ENCODE results near the gene ADGRD1.
A peak's percentile ranks its signal among the peaks of the same experiment; 100 is the strongest.
"Not testable (repeated sequence)": the region's sequence is repeated elsewhere in the genome, so short reads cannot be mapped to it uniquely, and the experiment has no call there.

The ADGRD1 gene

DNA sequence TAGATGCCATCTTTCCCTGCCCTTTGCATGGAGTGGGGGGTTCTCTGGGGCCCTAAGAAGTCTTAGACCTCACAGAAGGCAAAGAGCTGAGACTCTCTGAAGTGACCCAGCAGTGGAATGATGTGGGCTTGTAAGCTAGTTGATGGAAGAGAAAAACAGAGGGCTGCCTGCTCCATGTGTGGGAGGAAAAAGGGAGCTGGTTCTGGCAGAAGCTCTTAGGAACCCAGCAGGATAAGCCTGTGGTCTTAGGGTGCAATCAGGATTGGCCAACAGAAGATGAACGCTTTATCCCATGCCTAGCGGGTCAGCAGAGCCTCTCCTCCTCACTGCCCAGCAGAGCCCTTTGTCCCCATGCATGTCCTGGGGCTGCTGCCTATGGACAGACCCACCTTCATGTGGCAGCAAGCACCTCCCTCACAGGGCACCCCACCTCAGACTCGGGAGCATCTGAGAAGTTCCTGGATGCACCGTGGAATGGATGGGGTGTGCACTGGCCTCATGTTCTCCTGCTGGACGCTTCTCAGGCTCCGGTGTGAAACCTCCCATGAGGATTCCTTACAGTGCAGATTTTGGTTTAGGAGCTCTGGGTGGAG is 152.7 kb downstream of the ADGRD1 start:
- no peak for DNase-seq

DNA sequence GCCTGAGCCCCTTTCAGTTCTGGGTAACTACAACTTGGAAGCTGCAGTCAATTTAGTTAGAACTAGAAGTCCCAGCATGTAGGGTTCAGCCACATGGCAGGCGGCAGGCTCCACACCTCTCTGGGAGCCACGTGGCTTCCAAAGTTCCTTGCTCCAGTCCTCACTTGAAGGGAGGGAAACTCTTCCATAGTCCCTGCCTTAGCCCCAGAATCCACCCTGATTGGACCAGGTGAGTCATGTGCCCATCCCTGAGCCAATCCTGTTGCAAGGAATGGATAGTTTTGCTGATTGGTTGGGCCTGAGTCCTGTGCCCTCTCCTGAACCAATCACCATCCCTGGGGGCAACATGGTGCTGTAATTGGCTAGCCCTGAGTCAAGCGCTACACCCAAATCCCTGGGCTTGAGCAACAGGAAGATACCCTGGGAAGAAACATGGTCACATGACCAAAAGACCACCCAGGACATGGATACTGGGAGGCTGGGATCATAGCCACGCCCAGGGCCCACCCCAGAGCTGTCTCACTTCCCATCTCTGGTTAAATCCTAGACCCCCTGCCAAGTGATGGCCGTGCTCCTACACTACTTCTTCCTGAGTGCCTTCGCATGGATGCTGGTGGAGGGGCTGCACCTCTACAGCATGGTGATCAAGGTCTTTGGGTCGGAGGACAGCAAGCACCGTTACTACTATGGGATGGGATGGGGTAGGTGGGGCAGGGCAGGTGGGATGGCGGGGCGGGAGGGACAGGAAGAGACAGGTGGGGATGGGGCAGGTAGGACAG is 154.7 kb downstream of the ADGRD1 start:
- no peak for DNase-seq

DNA sequence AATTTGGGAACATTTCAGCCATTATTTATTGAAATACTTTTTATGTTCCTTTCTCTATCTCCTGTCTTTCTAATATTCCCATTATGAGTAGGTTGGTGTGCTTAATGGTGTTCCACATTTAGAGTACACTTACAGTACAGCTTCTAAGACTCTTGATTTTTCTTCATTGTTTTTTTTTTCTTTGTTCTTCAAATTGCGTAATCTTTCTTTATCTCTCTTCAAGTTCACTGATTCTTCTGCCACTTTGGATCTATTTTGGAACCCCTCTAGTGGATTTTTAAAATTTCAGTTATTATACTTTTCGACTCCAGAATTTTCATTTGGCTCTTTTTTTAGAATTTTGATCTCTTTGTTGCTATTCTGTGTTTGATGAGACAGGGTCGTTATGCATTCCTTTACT is 157.7 kb downstream of the ADGRD1 start:
- DNase-seq, result no peak

DNA sequence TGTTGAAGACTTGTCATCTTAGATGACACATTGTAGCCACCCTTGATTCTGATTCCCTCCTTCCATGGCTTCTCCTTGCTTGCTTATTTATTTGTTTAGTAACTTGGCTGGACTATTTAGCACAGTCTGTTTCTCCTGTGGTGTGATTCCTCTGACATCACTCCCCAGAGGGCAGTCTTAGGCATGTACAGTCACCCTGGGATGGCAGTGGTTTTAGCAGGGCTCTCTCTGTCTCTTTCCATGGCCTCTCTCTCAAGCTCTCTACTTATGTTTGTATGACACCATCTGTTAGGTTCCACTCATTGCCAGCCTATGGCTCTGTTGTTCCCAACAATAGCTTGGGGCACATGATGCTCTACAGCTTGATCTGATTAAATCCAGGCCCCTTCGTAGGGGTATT is 158.3 kb downstream of the ADGRD1 start:
- no peak for DNase-seq

DNA sequence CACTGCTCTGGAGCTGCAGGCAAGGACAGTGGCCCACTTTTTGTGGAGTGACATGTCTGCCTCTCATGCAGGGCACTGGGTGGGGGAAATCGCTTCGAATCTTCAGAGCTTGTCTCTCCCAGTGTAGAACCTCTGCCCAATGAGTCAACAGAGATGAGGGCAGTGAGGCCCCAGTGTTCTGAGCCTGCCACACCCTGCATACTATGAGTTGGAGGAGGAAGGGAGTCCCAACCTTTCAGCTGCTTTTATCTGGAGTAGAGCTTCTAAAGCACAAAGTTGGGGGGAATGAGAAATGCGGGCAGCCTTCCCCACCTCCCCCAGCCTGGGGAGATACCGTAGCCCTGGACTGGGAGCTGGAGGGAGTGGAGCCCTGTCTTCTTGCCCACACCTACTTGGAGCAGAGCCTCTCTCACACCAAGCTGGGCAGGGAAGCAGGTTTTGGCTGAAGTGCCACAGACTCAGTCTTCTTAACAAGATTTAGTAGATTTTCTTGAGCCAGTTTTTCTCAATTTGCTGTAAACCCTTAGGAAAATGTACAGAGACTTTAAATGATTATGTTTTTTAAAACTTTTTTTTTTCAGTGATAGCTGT is 159.1 kb downstream of the ADGRD1 start:
- no peak for DNase-seq

DNA sequence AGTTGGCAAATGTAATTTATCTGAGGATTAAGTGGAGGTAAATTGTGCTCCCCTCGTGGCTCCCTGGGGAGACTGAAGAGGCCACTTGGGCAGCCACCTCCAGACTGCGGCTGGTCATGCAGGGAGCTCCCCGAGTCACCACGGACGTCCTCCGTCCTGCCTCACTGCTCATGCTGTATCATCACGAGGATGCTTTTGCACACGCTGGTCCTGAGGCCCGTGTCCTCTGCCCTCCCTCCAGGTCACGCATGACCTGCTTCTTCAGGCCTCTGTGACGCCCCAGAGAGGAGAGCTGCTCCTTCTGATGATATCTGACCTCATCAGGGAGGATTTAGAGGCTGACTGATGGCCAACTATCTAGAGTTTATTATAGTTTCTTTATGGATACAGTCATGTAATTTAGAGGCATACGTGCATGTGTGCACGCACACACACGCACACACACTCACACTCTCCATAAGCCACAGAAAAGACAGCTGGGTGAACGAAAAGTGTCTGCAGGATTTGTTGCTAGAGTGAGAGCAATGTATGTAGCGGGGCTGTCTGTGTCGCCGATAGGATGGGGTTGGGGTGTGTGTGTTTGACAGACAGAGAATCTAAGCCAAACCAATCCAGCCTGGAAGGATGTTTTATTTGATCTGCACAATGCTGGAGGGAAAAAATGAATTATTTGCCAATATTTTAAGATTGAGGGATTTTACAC is 160.0 kb downstream of the ADGRD1 start:
- no peak for DNase-seq

DNA sequence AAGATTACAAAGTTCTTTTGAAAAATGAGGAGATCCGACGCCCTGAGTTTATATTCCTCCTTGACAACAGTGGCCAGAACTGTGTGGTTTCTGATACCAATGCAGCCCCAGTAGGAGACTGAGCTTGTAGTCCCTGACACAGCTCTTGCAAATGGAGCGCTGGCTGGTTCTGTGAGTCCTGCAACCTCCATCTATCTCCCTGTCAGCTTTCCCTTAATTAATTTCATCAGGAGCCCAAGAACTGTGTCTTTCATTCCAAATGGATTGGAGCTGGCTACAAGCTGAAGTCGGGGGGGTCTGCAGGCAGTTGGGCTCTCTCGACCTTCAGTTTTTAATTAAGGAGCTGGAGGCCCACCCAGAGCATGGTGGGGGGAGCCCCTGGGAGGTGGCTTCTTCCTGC is 160.6 kb downstream of the ADGRD1 start:
- DNase-seq, result no peak

DNA sequence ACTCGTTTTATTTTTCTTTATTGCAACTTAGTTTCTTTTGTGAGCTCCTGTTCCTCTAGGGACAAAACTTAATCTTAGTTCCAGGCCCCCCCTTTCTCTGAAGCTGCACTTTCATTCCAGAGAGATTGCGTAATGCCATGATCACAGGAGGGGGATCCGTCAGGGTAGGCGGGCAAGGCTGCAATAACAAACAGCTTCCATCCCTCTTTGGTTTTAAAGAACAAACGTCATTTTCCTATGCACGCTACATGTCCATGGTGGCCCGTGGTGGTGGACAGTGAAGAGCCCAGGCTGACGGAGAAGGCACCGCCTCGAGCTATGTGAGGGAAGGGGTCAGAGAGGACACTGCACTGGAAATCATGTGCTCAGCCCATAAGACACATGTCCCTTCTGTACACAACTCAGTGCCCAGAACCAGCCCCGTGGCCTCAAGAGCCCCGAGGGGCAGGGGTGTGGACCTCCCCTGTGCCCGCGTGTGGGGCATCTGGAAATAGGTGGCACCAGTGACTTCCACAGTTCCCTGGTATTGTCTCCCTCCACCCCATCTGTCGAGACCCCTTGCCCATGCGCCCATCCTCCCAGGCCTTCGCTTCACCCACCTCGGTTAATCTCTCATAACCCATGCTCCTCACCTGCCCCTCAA is 161.4 kb downstream of the ADGRD1 start:
- DNase-seq, result no peak

DNA sequence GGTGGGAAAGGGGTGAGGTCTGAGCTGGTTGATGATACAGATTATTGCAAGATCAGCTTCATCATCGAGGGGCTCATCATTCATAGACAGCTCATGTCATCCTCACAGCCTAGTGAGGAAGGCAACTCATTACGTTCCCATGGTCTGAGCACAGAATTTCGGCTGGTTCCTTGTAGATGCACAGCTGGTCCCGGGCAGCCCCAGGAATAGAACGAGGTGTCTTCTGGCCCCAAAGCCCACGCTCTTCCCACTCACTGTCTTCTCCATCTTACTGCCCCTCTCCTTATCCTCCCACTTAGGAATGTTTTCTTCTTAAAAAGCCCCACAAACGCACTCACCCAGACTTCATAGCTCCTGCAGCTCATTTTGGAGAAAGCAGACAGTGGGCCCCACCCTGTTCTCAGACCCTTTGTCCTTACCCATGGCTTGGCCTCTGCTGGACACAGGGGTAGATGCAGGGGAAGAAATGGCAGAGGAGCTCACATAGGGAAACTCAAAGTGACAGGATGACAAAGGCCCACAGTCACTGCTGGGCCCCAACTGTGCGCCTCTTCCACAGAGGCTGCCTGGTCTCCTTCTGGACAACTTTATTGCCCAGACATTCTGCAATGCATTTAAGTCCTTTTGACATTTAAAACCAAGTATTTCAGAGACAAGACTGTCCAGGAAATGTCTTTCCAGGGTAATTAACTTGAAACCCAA is 162.2 kb downstream of the ADGRD1 start:
- DNase-seq, result no peak

DNA sequence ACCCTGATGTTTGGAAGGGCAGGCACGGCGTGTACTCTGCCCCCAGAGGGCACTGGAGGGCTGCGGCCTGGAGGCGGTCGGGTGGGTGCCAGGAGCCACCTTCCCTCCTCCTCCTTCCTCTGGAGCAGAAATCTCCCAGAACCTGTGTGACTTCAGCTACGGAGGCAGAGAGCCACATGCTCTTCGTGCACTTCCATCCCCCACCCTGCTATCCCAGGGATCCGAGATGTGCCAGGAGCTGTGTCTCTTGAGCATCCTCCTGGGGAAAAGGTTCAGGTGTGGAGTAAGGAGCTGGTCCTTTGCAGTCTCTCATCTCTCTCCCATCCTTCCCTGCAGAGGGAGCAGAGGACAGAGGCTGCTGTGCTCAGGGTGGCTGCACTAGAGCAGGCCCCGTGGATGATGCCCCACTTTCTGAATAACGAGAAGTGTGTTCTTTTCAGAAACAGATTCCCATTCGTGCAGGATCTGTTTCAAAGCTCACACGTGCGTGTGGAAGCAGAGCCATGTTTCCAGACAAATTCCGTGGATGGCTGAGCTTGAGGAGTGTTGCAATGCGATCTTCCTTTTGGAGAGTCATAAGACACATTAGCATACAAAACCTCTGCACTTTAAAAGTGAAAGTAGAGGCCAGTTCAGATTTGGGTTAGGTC is 162.9 kb downstream of the ADGRD1 start:
- DNase-seq, result peak; percentile 18

DNA sequence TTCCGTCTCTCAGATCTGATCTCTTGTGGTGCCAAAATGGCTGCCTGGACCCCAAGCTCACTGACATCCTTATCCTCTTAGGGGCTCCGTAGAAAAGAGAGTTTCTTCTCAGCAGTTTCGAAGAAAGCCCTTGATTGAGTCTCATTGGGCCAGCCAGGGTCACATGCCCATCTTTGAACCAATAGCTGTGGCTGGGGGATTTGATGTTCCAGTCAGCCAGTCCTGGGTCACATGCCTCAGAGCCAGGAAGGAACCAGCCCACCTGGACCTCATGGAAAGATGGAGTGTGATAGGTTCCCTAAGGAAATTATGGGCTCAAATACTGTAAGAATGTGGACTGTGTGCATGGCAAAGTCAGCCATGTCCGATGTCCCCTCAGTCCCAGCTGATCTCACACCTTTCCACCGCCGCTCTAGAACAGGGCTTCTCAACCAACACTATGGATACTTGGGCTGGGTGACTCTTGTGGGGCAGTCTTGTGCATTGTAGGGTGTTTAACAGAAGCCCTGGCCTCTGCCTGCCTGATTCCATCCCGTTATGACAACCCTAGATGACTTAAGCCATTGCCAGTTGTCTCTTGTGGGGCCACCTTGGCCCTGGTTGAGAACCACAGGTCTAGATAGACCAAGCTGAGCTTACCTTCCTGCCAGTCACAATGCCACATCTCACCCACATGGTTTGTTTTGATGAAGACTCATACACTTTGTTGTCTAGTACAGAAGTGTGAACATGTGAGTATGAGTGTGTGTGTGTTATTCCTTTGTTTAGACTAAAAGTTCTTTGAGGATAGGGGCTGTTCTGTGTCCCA is 163.9 kb downstream of the ADGRD1 start:
- no peak for DNase-seq

DNA sequence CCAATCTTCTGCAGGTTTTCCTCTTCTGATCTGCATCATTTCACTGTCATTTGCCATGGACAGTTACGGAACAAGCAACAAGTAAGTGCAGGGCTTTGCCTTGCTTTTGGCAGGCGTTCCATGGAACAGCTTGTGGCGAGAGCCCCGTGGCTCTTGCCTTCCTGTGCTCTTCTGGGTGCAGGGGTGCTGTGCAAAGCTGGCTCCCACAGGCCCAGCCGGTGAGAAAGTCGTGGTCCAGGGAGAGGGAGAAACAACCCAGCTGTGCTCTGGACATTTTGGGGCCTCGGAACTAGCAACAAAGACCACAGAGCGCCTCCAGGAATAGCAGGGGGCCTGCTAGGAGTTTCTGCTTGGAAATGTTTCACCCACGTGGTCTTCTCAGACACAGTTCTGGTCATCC is 164.7 kb downstream of the ADGRD1 start:
- DNase-seq, result no peak

DNA sequence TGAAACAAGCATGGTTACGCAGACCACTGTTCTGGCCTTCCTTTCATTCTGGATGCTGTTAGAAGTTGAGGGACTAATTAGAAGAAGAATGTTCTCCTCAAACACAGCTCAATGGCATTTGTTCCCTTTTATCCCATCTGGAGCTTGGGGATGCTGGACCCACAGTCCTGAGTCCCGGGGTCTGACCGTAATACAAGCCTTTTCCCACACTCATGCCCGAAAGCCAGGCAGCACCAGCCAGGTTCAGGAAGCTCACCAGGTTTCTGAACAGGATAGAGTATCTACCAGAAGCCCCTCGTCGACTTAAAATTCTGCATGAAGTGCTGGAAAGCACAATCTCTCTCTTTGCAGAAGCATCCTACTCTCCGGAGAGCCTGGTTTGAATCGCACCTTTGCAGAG is 165.6 kb downstream of the ADGRD1 start:
- not testable (repeated sequence) for DNase-seq

DNA sequence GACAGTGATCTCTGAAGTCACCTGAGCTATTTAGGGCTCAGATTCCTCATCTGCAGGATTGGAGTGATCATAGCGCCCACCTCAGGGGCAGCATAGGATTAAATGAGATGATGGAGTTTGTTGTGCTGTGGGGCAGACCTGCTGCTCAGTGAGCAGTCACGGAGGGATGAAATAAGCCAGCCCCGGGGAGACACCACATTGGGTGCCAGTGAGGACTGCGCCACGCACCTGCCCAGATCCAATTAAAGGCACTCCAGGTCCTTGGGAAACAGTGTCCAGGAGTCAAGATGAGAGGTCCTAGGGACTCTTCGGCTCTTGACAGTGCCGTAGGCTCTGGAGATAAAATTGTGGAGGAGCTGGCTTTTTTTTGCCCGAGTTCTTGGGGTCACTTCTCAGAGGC is 166.2 kb downstream of the ADGRD1 start:
- no peak for DNase-seq

DNA sequence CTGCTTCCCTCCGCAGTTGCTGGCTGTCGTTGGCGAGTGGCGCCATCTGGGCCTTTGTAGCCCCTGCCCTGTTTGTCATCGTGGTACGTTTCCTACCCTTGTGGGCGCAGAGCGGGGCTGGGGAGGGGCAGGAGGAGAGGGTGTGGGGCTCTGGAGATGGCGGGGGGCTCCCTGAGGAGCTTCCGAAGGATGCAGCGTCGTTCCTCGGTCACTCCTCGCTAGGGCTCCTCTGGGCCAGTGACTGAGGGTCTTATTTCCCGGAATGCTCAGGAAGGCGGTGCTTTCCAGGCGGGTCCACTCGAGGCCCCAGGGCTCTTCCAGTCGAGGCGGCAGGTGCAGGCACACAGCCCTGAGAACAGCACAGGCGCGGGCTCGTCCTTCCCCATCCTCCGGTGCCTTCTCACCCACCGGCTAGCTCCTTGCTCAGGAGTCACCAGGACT is 167.1 kb downstream of the ADGRD1 start:
- DNase-seq, result no peak

DNA sequence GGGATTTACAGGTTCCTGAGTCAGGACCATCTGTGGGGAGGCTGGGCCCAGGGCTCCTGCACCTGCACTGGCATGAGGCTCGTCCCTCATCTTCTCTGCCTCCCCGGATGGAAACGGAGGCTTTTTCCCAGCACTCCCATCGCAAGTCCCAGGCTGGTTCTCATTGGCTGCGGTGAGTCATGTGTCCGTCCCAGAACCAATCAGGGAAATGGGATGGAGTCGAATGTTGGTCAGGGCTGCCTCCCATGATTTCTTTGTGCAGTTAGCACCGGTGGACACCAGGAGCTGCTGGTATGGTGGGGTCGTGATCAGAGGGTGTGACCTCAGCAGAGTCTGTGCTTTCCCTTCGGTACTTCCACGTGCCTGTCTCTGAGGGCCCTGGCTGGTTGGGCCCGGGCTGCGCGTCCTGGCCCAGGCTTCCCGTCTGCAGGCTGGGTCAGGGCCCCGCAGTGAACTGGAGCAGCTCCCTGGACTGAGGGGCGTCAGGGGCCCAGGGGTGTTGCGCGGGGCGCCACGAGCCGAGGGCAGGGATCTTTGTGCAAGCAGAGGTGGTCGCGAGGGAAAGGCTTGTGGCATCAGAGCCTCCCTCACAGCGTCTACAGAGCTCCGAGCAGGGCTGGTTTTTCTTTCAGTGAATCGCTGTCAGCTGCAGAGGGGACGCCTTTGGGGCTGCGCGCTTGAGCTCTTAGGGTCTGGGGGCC is 168.1 kb downstream of the ADGRD1 start:
- no peak for DNase-seq

DNA sequence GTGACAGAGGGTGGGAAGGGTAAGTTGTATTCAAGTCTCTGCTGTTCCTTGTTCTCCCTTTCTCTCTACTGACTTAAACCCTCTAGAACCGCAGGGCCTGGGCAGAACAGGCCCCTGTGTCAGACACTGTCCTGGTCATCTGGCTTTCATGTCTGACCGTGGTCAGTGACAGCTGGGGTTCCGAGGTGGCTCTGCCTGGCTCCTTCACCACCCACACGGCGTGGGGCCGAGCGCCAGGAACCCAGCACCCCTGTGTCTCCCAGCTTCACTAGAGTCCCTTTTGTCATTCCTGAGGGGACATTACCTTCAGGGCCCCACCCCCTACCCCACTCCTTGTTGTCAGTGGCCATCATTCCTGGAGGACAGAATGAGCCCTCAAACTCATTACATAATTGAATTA is 168.9 kb downstream of the ADGRD1 start:
- no peak for DNase-seq

DNA sequence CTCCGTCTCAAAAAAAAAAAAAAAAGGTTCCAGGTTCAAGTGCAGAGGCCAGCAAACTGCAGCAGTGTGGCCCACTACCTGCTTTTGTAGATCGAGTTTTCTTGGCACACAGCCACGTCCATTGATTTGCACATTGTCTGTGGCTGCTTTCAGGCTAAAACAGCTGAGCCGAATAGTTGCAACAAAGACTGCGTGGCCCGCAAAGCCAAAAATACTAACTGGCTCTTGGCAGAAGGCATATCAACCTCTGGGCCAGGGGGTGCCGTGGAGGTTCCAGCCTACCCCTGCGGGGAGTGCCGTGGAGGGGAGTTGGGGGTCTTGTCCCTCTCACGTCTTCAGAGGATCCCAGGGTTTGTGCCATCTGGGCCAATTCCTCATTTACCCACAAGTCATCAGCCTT is 170.1 kb downstream of the ADGRD1 start:
- DNase-seq, result no peak

DNA sequence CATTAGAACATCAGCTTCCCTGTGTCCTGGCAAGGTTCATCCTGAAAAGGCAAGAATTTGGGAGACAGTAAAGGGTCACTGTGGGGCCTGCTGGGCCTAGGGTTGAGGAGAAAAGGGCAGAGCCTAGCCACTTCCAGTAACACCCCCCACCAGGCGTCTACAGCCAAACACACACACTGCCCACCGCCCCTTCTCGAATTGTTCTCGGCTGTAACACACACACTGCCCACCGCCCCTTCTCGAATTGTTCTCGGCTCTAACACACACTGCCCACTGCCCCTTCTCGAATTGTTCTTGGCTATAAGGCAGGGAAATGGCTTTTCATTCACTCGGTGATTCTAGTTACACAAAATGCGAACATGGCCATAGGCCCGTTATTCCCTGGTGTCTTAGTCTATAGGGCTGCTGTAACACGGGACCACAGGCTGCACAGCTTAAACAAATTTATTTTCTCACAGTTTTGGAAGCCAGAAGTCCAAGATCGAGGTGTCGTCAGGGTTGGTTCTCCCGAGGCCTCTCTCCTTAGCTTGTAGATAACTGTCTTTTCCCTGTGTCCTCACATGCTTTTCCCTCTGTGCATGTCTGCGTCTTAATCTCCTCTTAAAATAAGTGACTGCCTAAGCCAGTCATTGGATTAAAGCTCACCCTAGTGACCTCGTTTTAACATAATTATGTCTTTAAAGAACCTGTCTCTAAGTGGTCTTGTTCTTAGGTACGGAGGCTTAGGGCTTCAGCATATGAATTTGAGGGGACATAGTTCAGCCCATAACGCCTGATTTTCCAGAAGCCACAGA is 171.0 kb downstream of the ADGRD1 start:
- DNase-seq, result no peak

Measured in inflammatory macrophage treated with lipopolysaccharide for 4 hours (primary cell).